NCI-H774 (cell line): Measurements from ENCODE around the gene SYT5.
"Not testable (repeated sequence)": the region's sequence is repeated elsewhere in the genome, so short reads cannot be mapped to it uniquely, and the experiment has no call there.

Experiments used
- DNase-seq: peaks from one replicate; lab custom pipeline; 2025; lab: John Stamatoyannopoulos, UW

Gene SYT5

DNA sequence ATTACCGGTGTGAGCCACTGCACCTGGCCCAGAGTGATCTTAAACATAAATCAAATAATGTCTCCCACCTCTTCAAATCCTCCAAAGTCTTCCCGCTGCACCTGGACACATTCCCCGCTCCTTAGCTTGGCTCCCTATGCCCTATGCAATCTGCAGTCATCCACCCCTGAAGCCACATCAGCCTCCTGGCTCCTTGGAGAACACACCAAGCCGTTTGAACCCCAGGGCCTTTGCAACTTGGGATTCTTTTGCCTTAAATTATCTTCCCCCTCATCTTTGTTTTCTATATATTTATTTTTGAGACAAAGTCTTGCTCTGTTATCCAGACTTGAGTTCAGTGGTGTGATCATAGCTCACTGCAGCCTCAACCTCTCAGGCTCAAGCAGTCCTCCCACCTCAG, 11.0 kb downstream of the SYT5 start:
- DNase-seq = no peak

DNA sequence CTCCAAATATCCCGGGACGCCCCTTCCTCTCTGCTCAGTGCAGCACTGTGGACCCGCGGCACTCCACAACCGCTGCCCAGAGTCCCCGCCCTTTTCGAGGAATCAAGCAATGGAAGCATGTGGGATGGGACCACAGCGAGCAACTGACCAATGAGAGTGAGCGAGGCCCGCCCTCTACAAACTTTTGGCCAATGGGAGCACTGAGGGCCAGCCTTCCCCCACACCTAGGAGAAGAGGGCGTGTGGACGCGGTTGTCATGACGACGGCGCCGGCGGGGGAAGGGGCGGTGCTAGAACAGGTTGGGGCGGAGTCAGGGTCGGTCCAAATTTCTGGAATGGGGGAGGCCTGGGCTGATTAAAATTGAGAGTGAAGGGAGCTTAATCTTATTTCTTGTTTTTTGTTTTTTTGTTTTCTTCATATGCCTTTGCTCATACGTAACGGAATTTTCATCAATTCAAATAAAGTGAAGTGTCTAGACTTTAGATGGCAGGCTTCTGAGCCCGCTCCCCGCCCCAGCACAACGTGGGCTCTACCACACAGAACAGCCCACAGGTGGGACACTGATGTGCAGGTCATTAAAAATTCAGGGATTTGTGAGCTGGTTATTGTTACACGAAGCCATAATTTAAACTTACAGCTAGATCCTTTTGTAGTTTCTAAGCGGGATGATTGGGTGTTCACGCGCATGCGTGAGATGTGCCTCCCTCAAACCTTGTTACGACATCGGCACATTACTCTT, 13.4 kb downstream of the SYT5 start, which contains the start of gene DNAAF3:
DNAAF3 (minus strand) TSS at position 84 of the 739 bp plus-strand sequence. CDS start 200 bp downstream, outside the sequence.
- peak; percentile 95 for DNase-seq

GRCh38 chr19:55165952-55166529, 14.0 kb downstream of the SYT5 start:
- DNase-seq = peak; percentile 71

DNA sequence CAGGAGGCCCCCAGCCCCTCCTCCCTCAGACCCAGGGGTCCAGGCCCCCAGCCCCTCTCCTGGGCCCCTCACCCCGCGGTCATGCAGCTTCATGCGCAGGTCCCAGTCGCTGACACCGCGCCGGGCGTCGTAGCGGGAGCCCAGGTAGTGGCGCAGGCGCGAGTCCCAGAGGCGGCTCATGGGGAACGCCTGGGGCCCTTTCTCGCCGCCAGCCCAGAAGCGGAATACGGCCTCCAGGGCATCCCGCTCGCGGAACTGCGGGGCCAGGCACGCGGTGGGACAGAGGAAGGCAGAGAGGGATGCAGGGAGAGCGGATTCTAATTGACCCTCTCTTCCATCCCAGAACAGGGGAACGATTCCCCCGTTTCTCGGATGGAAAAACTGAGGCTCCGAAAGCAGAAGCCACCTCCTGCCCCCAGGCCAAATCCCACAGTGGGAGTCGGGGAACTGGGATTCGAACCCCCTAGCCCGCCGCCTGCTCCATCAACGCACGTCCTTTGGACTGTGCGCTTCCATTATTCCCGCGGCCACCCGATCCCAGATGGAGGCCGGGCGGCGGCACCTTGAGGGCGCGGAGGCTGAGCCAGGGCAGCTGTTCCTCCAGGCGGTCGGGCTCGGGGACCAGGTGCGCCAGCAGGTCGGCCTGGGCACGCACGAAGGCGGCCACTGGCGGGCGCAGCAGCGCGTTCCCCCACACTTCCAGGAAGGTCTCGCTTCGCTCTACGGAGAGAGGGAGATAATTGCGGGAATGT, 18.3 kb downstream of the SYT5 start:
- no peak for DNase-seq

GRCh38 chr19:55160986-55161365, 19.1 kb downstream of the SYT5 start:
- DNase-seq = no peak

- peak; percentile 92 for DNase-seq
Measured at GRCh38 chr19:55160128-55160985, 19.7 kb downstream of the SYT5 start.

- DNase-seq = no peak
Measured at GRCh38 chr19:55158848-55159749, 21.0 kb downstream of the SYT5 start.

- no peak for DNase-seq
Measured at GRCh38 chr19:55158423-55158822, 21.7 kb downstream of the SYT5 start.

GRCh38 chr19:55157064-55157908, 22.8 kb downstream of the SYT5 start, which contains the start of gene TNNI3:
Gene TNNI3, minus strand, starts transcription at chr19:55157732. Its CDS starts 143 bp downstream, at chr19:55157589.
- no peak for DNase-seq

DNA sequence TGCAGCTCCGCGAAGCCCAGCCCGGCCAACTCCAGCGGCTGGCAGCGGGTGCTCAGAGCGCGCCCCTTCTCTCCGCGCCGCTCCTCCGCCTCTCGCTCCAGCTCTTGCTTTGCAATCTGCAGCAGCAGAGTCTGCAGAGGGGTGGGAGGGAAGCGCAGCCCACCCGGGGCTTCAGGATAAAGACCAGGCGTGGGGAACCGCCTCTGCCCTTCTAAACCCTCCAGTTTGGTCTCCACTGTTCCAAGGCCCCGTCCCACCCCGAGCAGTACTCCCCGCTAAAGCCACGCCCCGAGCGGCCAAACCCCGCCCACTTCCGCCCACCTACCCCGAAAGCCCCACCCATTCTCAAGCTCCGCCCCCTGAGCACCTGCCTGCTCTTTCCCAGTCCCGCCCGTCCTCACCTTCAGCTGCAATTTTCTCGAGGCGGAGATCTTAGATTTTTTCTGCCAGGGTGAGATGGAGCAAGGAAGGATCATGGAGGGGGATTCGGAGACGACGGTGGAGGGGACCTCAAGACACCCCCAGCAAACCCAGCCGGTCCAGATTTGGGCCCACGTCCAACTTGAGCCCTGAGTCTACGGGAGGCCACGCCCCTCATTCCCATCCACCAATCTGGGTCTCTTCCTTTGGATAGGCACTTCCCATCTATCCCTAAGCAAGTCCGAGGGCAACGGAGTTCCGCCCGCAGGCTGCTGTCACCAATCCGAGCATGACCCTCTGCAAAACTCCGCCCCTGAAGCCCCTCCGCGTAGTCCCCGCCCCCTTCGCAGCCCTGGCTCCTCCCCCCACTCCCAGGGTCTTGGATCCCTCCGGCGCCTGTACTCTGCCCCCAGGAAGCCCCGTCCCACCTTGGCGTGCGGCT, 23.7 kb downstream of the SYT5 start:
- peak; percentile 88 for DNase-seq

DNA sequence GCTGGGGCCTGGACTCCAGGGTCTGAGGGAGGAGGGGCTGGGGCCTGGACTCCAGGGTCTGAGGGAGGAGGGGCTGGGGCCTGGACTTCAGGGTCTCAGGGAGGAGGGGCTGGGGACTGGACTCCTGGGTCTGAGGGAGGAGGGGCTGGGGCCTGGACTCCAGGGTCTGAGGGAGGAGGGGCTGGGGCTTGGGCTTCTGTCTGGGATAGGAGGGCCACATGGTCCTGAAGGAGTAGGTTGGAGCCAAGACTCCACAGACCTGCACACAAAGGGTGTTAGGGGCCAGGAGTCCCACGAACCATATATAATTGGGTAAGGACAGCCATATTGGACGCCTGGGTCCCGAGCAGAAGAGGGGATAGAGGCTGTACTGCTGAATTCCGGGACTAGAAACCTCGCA, 24.3 kb downstream of the SYT5 start:
- not testable (repeated sequence) for DNase-seq

DNA sequence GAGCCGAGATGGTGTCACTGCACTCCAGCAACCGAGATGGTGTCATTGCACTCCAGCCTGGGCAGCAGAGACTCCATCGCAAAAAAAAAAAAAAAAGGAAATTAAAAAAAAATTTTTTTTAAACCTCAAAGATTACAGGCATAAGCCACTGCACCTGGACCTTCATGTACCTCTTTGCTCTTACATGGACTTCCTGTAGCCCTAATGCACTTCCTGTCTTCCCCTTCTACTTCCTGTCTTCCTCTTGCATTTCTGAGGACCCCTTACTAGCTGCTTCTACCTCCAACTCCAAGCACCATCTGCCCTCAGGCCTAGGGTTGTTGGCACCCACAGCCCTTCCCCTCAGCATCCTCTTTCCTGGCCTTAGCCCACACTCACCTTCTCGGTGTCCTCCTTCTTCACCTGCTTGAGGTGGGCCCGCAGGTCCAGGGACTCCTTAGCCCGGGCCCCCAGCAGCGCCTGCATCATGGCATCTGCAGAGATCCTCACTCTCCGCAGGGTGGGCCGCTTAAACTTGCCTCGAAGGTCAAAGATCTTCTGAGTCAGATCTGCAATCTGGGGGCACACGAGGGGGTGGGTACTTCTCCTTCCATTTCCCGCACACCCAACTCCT, 26.3 kb downstream of the SYT5 start:
- no peak for DNase-seq

DNA sequence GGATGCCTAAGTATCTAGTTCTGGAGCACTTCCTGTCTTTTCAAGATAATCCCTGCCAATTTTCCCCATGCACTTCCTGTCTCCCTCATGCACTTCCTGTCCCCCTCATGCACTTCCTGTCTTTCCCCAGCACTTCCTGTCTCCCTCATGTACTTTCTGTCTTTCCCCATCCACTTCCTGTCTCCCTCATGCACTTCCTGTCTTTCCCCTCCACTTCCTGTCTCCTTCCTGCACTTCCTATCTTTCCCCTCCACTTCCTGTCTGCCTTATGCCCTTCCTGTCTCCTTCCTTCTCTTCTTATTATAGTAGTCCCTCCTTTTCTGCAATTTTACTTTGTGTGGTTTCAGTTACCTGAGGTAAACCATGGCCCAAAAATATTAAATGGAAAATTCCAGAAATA, 28.1 kb downstream of the SYT5 start:
- no peak for DNase-seq

DNA sequence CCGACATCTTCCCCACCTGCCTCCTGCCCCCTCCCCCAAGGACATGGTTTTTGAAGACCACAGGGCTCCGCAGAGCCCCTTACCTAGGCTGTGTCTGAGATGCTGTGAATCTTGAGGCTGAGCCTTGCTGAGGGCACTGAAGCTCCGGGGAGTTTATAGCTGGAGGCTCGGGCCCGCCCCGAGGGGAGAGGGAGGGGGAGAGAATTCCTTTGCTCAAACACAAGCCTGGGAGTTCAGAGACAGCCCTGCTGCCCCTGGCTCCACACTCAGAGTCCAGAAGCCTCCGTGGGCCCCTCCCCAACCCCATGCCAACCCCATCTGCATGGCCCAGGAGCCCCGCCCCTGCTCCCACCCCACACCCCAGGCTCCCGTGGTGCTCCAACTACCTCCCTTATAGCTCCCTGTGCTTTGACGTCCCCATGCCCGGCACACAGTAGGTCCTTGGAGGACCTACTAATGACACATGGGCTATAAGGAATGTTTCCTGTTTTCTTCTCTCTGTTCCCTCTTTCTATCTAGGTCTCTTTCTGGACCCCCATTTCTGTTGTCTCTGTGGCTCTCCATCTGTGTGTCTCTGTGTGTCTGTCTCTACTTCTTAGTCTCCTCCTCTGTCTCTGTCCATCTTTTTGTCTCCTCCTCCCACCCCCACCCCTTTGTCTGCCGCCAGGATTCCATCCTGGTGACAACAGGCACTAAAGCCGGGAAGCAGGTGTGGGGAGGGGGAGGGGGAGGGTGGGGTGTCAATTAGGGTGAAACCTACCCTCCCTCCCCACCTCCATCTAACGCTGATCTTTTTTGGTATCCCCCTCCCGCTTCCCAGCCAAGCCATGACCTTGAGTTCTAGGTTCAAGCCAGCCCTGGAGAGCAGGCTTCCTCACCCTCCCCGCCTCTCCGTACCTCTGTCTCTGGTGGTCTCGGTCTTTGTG, 30.7 kb downstream of the SYT5 start, which contains the start of gene TNNT1:
TNNT1 (minus strand) TSS at position 129 of the 926 bp plus-strand sequence. CDS start 2,049 bp downstream, outside the sequence.
- DNase-seq = no peak

- DNase-seq = no peak
Measured at GRCh38 chr19:55147545-55148251, 32.4 kb downstream of the SYT5 start.

- peak; percentile 75 for DNase-seq
Measured at GRCh38 chr19:55146705-55147273, 33.3 kb downstream of the SYT5 start.
